ENCODE results near the gene SLC14A1.

GRCh38 chr18:45677276-45677807 lies 46.6 kb upstream of the SLC14A1 start:
- TF ChIP-seq MAX (IDR thresholded peaks at IDR 0.05) (no peak), CEBPB (IDR thresholded peaks at IDR 0.05) (no peak), RAD21 (IDR thresholded peaks at IDR 0.05; ENCODE audit: low read depth) (no peak), USF1 (IDR thresholded peaks at IDR 0.05) (no peak)
